ENCODE results near the gene MTA1. TPM values are rescaled to one million over a fixed set of nuclear protein-coding genes. Genes with fewer than 3 reads are reported as not detected.

The MTA1 gene
- total RNA-seq, 2 experiments from 2014 or later = 103 to 217 TPM

DNA sequence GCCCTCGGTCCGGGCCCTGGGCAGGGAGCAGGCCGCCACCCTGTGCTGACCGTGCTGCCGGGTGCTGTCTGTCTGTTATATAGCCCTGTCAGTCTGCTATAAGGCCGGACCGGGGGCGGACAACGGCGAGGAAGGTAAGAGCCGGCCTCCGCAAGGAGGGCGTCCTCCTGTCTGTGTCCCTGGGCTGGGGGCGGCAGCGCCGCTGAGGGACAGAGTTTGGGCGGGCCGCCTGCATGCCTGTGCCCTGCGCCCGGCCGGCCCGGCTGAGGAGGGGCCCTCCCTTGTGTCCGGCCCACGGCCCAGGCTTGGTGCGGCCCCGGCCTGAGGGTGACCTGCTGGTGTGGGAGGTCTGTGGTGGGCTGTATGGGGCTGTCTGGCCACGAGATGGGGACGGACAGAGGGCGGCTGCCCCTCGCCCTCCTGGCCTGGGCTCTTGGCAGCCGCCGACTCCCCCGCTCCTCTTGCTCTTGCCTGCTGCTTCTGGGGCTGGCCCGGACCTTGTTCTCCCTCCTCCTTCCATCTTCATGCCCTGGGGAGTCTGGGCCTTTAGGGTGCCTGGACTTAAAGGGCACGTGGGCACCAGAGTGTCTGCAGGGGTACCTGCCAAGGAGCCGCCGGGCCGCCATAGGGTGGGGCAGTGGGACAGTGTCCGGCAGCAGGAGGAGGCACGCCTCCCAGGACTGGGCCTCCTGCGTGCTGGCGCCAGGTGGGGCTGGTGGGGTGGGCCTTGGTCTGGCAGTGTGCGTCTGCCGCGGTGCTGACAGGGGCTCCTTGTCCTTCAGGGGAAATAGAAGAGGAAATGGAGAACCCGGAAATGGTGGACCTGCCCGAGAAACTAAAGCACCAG is 29.9 kb downstream of the MTA1 start:
- intact Hi-C loops (cut with micrococcal nuclease; ENCODE audit: unreplicated experiment) = no loop called here
- ChIA-PET POLR2A (no interaction called here), CTCF (ENCODE audit: unreplicated experiment) (no interaction called here)

DNA sequence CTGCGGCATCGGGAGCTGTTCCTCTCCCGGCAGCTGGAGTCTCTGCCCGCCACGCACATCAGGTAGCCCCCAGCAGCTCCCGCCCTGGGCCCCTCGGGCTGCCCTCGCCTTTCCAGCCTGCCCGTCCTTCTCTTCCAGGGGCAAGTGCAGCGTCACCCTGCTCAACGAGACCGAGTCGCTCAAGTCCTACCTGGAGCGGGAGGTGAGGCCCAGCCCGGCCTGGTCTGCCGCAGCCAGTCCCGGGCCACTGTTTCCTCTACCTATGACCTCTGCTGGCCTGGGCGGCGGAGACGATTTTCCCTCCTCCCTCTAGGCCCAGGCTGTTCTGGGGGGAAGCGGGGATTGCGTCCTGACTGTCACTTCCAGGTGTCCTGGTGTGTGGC is 30.5 kb downstream of the MTA1 start:
- Histone ChIP-seq H4K20me1 (ENCODE audit: insufficient read depth, low read length) (no peaks in the 10 kb centered on the region), H3K4me3 (ENCODE audit: low read depth, low read length, poor library complexity, severe bottlenecking) (no peak overlapping the region), H3K9me2 (ENCODE audit: insufficient read depth, low read length) (no peaks in the 10 kb centered on the region), H3K9me3 (ENCODE audit: low read length) (no peaks in the 10 kb centered on the region), H3K79me2 (ENCODE audit: insufficient read depth, low read depth, low read length) (no peaks in the 10 kb centered on the region), H3K27ac (ENCODE audit: low read depth, low read length, poor library complexity, severe bottlenecking) (no peak overlapping the region), H3K36me3 (ENCODE audit: insufficient read depth, low read length) (peaks cover 56% of the 10 kb centered on the region), H2AFZ (ENCODE audit: low read length) (no peak overlapping the region), H3K4me1 (ENCODE audit: insufficient read depth, low read length, poor library complexity, severe bottlenecking) (no peaks in the 10 kb centered on the region), H3K4me2 (ENCODE audit: low read length) (no peak overlapping the region)
- no peak for TF ChIP-seq EZH2phosphoT487 (IDR thresholded peaks at IDR 0.05; ENCODE audit: borderline replicate concordance, low read depth, low read length)
- TF ChIP-seq, protein P1, sequence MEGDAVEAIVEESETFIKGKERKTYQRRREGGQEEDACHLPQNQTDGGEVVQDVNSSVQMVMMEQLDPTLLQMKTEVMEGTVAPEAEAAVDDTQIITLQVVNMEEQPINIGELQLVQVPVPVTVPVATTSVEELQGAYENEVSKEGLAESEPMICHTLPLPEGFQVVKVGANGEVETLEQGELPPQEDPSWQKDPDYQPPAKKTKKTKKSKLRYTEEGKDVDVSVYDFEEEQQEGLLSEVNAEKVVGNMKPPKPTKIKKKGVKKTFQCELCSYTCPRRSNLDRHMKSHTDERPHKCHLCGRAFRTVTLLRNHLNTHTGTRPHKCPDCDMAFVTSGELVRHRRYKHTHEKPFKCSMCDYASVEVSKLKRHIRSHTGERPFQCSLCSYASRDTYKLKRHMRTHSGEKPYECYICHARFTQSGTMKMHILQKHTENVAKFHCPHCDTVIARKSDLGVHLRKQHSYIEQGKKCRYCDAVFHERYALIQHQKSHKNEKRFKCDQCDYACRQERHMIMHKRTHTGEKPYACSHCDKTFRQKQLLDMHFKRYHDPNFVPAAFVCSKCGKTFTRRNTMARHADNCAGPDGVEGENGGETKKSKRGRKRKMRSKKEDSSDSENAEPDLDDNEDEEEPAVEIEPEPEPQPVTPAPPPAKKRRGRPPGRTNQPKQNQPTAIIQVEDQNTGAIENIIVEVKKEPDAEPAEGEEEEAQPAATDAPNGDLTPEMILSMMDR (conservative IDR thresholded peaks at IDR 0.05; ENCODE audit: low read length) = no peak
- no peak for DNase-seq (ENCODE audit: low spot score)
- POLR2A ChIA-PET = no interaction called here
- no TSS peak for BruUV-seq (replicated peaks)
- intact Hi-C loops (cut with micrococcal nuclease; ENCODE audit: unreplicated experiment) = no loop called here
- CTCF ChIA-PET (ENCODE audit: unreplicated experiment) = no interaction called here

More for the DNA sequence above, 29.9 kb downstream of the MTA1 start:
- no peak overlapping the region for H3K4me3 ChIP-seq (ENCODE audit: low read depth, low read length, poor library complexity, severe bottlenecking)
- H3K9me3 ChIP-seq (ENCODE audit: low read length) = no peaks in the 10 kb centered on the region
- peaks cover 50% of the 10 kb centered on the region for H3K36me3 ChIP-seq (ENCODE audit: insufficient read depth, low read length)
- no peaks in the 10 kb centered on the region for H3K4me1 ChIP-seq (ENCODE audit: insufficient read depth, low read length, poor library complexity, severe bottlenecking)
- H3K27ac ChIP-seq (ENCODE audit: low read depth, low read length, poor library complexity, severe bottlenecking) = no peak overlapping the region
- no peaks in the 10 kb centered on the region for H3K9me2 ChIP-seq (ENCODE audit: insufficient read depth, low read length)
- TF ChIP-seq, protein P1 (conservative IDR thresholded peaks at IDR 0.05; ENCODE audit: low read length) = no peak
- DNase-seq (ENCODE audit: low spot score) = no peak
- H3K4me2 ChIP-seq (ENCODE audit: low read length) = no peak overlapping the region
- H2AFZ ChIP-seq (ENCODE audit: low read length) = no peak overlapping the region
- H4K20me1 ChIP-seq (ENCODE audit: insufficient read depth, low read length) = no peaks in the 10 kb centered on the region
- no TSS peak for BruUV-seq (replicated peaks)
- no peaks in the 10 kb centered on the region for H3K79me2 ChIP-seq (ENCODE audit: insufficient read depth, low read depth, low read length)

All from OCI-LY7 (cell line).